Measurements from ENCODE around the gene TP63.

The TP63 gene

GRCh38 chr3:189758186-189758585 is 127.0 kb downstream of the TP63 start:
- Histone ChIP-seq H3K4me1 (ENCODE audit: control insufficient read depth in 5 of 5, insufficient read depth in 5 of 5, low read length in 5 of 5) (no peaks in the 10 kb centered on the region), H3K27me3 (ENCODE audit: control insufficient read depth in 5 of 5, insufficient read depth in 4 of 5, low read length in 5 of 5) (no peaks in the 10 kb centered on the region), H3K9ac (ENCODE audit: low read length in 5 of 5) (no peak overlapping the region), H3K4me3 (ENCODE audit: low read depth in 1 of 5, low read length in 5 of 5) (no peak overlapping the region), H3K9me3 (ENCODE audit: control insufficient read depth in 5 of 5, low read length in 5 of 5) (no peaks in the 10 kb centered on the region), H3K36me3 (ENCODE audit: control insufficient read depth in 5 of 5, insufficient read depth in 5 of 5, low read length in 5 of 5) (no peaks in the 10 kb centered on the region), H3K27ac (ENCODE audit: low read depth, low read length) (no peak overlapping the region)

DNA sequence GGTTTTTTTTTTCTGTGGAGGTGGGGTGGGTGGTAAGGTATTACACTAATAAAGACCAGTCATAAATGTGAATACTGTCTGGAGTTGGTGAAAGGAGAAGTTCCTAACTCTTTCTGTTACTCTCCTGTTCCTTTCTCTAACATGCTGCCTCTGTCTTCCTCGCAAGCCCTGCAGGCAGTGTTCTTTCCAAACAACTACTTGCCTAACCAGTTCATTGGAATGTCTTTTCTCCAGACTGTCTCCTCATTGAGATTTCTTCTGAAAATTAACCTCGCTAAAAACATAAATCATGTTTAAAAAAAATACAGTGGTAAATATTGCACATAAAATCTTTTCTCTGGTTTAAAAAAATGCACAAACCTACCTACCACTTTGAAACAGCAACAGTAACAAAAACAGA is 135.2 kb downstream of the TP63 start:
- Histone ChIP-seq H3K9me3 (ENCODE audit: control insufficient read depth in 5 of 5, low read length in 5 of 5) (no peaks in the 10 kb centered on the region), H3K4me1 (ENCODE audit: control insufficient read depth in 5 of 5, insufficient read depth in 5 of 5, low read length in 5 of 5) (peaks cover 0 to 8% (median 0%) of the 10 kb centered on the region in 5 donors), H3K9ac (ENCODE audit: low read length in 5 of 5) (no peak overlapping the region), H3K27me3 (ENCODE audit: control insufficient read depth in 5 of 5, insufficient read depth in 4 of 5, low read length in 5 of 5) (no peaks in the 10 kb centered on the region), H3K27ac (ENCODE audit: low read depth, low read length) (no peak overlapping the region), H3K4me3 (ENCODE audit: low read depth in 1 of 5, low read length in 5 of 5) (no peak overlapping the region), H3K36me3 (ENCODE audit: control insufficient read depth in 5 of 5, insufficient read depth in 5 of 5, low read length in 5 of 5) (no peaks in the 10 kb centered on the region)

- Histone ChIP-seq H3K9me3 (ENCODE audit: control insufficient read depth in 5 of 5, low read length in 5 of 5) (no peaks in the 10 kb centered on the region), H3K27ac (ENCODE audit: low read depth, low read length) (no peak overlapping the region), H3K36me3 (ENCODE audit: control insufficient read depth in 5 of 5, insufficient read depth in 5 of 5, low read length in 5 of 5) (no peaks in the 10 kb centered on the region), H3K27me3 (ENCODE audit: control insufficient read depth in 5 of 5, insufficient read depth in 4 of 5, low read length in 5 of 5) (no peaks in the 10 kb centered on the region), H3K4me1 (ENCODE audit: control insufficient read depth in 5 of 5, insufficient read depth in 5 of 5, low read length in 5 of 5) (peaks cover 0 to 6% (median 0%) of the 10 kb centered on the region in 5 donors), H3K4me3 (ENCODE audit: low read depth in 1 of 5, low read length in 5 of 5) (no peak overlapping the region), H3K9ac (ENCODE audit: low read length in 5 of 5) (no peak overlapping the region)
Observed at GRCh38 chr3:189771842-189772450, 140.8 kb downstream of the TP63 start.

- H3K4me3 ChIP-seq (ENCODE audit: low read depth in 1 of 5, low read length in 5 of 5) = peak overlapping the region in 1 of 5 donors; percentile 26
- H3K9ac ChIP-seq (ENCODE audit: low read length in 5 of 5) = no peak overlapping the region
Observed at GRCh38 chr3:189772584-189772983, 141.4 kb downstream of the TP63 start.

GRCh38 chr3:189773056-189773455 is 141.9 kb downstream of the TP63 start:
- Histone ChIP-seq H3K4me1 (ENCODE audit: control insufficient read depth in 5 of 5, insufficient read depth in 5 of 5, low read length in 5 of 5) (peaks cover 0 to 6% (median 0%) of the 10 kb centered on the region in 5 donors), H3K9me3 (ENCODE audit: control insufficient read depth in 5 of 5, low read length in 5 of 5) (no peaks in the 10 kb centered on the region), H3K9ac (ENCODE audit: low read length in 5 of 5) (no peak overlapping the region), H3K4me3 (ENCODE audit: low read depth in 1 of 5, low read length in 5 of 5) (peak overlapping the region in 1 of 5 donors; percentile 26), H3K36me3 (ENCODE audit: control insufficient read depth in 5 of 5, insufficient read depth in 5 of 5, low read length in 5 of 5) (no peaks in the 10 kb centered on the region), H3K27ac (ENCODE audit: low read depth, low read length) (peak overlapping the region; percentile 7), H3K27me3 (ENCODE audit: control insufficient read depth in 5 of 5, insufficient read depth in 4 of 5, low read length in 5 of 5) (no peaks in the 10 kb centered on the region)

More at GRCh38 chr3:189772584-189772983, 141.4 kb downstream of the TP63 start:
- no peaks in the 10 kb centered on the region for H3K27me3 ChIP-seq (ENCODE audit: control insufficient read depth in 5 of 5, insufficient read depth in 4 of 5, low read length in 5 of 5)
- peak overlapping the region; percentile 7 for H3K27ac ChIP-seq (ENCODE audit: low read depth, low read length)
- H3K4me1 ChIP-seq (ENCODE audit: control insufficient read depth in 5 of 5, insufficient read depth in 5 of 5, low read length in 5 of 5) = peaks cover 0 to 6% (median 0%) of the 10 kb centered on the region in 5 donors
- no peaks in the 10 kb centered on the region for H3K9me3 ChIP-seq (ENCODE audit: control insufficient read depth in 5 of 5, low read length in 5 of 5)
- H3K36me3 ChIP-seq (ENCODE audit: control insufficient read depth in 5 of 5, insufficient read depth in 5 of 5, low read length in 5 of 5) = no peaks in the 10 kb centered on the region

DNA sequence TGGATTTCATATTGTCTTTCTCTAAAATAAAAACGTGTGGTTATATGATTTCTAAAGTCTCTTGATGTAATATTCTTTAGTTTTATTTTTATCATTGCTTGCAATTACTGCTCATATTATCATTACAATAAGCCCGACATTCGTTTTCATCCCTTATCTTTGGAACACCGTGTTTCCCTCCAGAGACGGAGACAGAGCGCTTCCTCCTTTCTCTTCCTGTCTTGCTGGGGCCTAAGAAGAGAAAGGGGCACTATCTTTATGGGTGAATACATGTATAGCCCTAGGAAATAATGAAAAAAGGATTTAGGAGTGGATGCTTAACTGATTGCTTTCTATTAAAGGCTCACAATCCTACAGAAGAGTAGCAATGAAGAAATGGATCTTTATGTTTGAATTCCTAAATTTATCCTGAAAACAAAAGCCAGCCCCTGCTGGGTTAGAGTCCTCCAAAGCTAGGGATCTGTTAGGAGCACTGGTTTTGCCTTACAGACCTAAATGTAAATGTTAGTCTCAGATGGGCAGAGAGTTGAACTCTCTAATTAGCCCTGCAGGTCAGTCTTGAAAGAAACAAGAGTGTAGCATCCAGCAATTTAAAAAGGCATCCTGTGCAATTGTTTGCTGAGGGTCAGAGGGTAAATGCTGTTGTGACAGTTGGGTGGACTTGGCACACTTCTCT is 145.1 kb downstream of the TP63 start:
- Histone ChIP-seq H3K27me3 (ENCODE audit: control insufficient read depth in 5 of 5, insufficient read depth in 4 of 5, low read length in 5 of 5) (no peaks in the 10 kb centered on the region), H3K36me3 (ENCODE audit: control insufficient read depth in 5 of 5, insufficient read depth in 5 of 5, low read length in 5 of 5) (no peaks in the 10 kb centered on the region), H3K4me1 (ENCODE audit: control insufficient read depth in 5 of 5, insufficient read depth in 5 of 5, low read length in 5 of 5) (peaks cover 0 to 6% (median 0%) of the 10 kb centered on the region in 5 donors), H3K9me3 (ENCODE audit: control insufficient read depth in 5 of 5, low read length in 5 of 5) (no peaks in the 10 kb centered on the region), H3K27ac (ENCODE audit: low read depth, low read length) (no peak overlapping the region), H3K9ac (ENCODE audit: low read length in 5 of 5) (no peak overlapping the region), H3K4me3 (ENCODE audit: low read depth in 1 of 5, low read length in 5 of 5) (no peak overlapping the region)

DNA sequence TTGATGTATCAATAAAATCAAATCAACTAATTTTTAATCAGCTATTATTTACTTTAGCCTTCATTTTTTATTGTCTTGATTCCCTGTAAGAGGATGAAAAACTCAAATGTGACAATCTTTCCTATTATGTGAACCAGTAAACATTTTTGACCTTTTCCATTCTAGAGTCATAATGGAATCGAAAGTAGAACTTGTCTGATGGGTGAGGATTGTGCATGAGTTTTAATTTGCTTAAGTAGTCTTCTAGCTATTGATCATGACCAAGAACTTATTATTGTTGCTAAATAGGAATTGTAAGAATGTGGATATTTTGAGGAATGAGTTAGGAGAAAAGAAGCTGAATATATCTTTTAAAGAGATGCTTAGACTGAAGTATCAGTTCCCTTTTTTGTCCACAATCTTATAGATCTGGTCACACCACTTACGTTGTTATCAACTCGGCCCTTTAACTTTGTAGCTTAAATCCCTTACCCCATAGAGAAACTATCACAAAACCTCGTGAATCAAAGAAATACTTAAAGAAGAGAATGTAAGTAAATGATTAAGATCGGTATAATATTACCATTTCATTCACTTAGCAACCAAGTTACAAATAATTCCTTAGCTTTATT is 147.3 kb downstream of the TP63 start:
- Histone ChIP-seq H3K4me1 (ENCODE audit: control insufficient read depth in 5 of 5, insufficient read depth in 5 of 5, low read length in 5 of 5) (no peaks in the 10 kb centered on the region), H3K9me3 (ENCODE audit: control insufficient read depth in 5 of 5, low read length in 5 of 5) (no peaks in the 10 kb centered on the region), H3K9ac (ENCODE audit: low read length in 5 of 5) (no peak overlapping the region), H3K4me3 (ENCODE audit: low read depth in 1 of 5, low read length in 5 of 5) (no peak overlapping the region), H3K27me3 (ENCODE audit: control insufficient read depth in 5 of 5, insufficient read depth in 4 of 5, low read length in 5 of 5) (no peaks in the 10 kb centered on the region), H3K27ac (ENCODE audit: low read depth, low read length) (no peak overlapping the region), H3K36me3 (ENCODE audit: control insufficient read depth in 5 of 5, insufficient read depth in 5 of 5, low read length in 5 of 5) (no peaks in the 10 kb centered on the region)

- H3K4me3 ChIP-seq (ENCODE audit: low read depth in 1 of 5, low read length in 5 of 5) = no peak overlapping the region
- no peaks in the 10 kb centered on the region for H3K36me3 ChIP-seq (ENCODE audit: control insufficient read depth in 5 of 5, insufficient read depth in 5 of 5, low read length in 5 of 5)
- no peaks in the 10 kb centered on the region for H3K27me3 ChIP-seq (ENCODE audit: control insufficient read depth in 5 of 5, insufficient read depth in 4 of 5, low read length in 5 of 5)
- H3K4me1 ChIP-seq (ENCODE audit: control insufficient read depth in 5 of 5, insufficient read depth in 5 of 5, low read length in 5 of 5) = no peaks in the 10 kb centered on the region
- no peak overlapping the region for H3K27ac ChIP-seq (ENCODE audit: low read depth, low read length)
- H3K9me3 ChIP-seq (ENCODE audit: control insufficient read depth in 5 of 5, low read length in 5 of 5) = no peaks in the 10 kb centered on the region
- no peak overlapping the region for H3K9ac ChIP-seq (ENCODE audit: low read length in 5 of 5)
Observed at GRCh38 chr3:189779166-189779565, 148.0 kb downstream of the TP63 start.

GRCh38 chr3:189780546-189781270 is 149.5 kb downstream of the TP63 start:
- Histone ChIP-seq H3K9ac (ENCODE audit: low read length in 5 of 5) (no peak overlapping the region), H3K27ac (ENCODE audit: low read depth, low read length) (no peak overlapping the region), H3K27me3 (ENCODE audit: control insufficient read depth in 5 of 5, insufficient read depth in 4 of 5, low read length in 5 of 5) (no peaks in the 10 kb centered on the region), H3K9me3 (ENCODE audit: control insufficient read depth in 5 of 5, low read length in 5 of 5) (no peaks in the 10 kb centered on the region), H3K4me3 (ENCODE audit: low read depth in 1 of 5, low read length in 5 of 5) (no peak overlapping the region), H3K4me1 (ENCODE audit: control insufficient read depth in 5 of 5, insufficient read depth in 5 of 5, low read length in 5 of 5) (no peaks in the 10 kb centered on the region), H3K36me3 (ENCODE audit: control insufficient read depth in 5 of 5, insufficient read depth in 5 of 5, low read length in 5 of 5) (no peaks in the 10 kb centered on the region)

- Histone ChIP-seq H3K4me3 (ENCODE audit: low read depth in 1 of 5, low read length in 5 of 5) (no peak overlapping the region), H3K9me3 (ENCODE audit: control insufficient read depth in 5 of 5, low read length in 5 of 5) (no peaks in the 10 kb centered on the region), H3K9ac (ENCODE audit: low read length in 5 of 5) (no peak overlapping the region), H3K4me1 (ENCODE audit: control insufficient read depth in 5 of 5, insufficient read depth in 5 of 5, low read length in 5 of 5) (no peaks in the 10 kb centered on the region), H3K27me3 (ENCODE audit: control insufficient read depth in 5 of 5, insufficient read depth in 4 of 5, low read length in 5 of 5) (no peaks in the 10 kb centered on the region), H3K27ac (ENCODE audit: low read depth, low read length) (no peak overlapping the region), H3K36me3 (ENCODE audit: control insufficient read depth in 5 of 5, insufficient read depth in 5 of 5, low read length in 5 of 5) (no peaks in the 10 kb centered on the region)
Observed at GRCh38 chr3:189781415-189781814, 150.2 kb downstream of the TP63 start.
